HG03521 (cell line): ENCODE measurements around the gene CAPN5.
A peak's percentile ranks its signal among the peaks of the same experiment; 100 is the strongest.
"Not testable (repeated sequence)": the region's sequence is repeated elsewhere in the genome, so short reads cannot be mapped to it uniquely, and the experiment has no call there.

Experiments
- ATAC-seq: cut with Tn5 transposase; IDR thresholded peaks from one replicate; pipeline ENCODE4 v1.9.1; 2021; ENCODE audit warnings: mild to moderate bottlenecking, moderate library complexity; ENCODE audit not compliant: unreplicated experiment

Gene CAPN5

GRCh38 chr11:77066229-77067042 lies at the start of gene CAPN5:
Gene CAPN5, plus strand, starts transcription at chr11:77066971. Its CDS starts 17,916 bp downstream, at chr11:77084887.
- peak; percentile 92 for ATAC-seq

- ATAC-seq = not testable (repeated sequence)
These were observed 48.3 kb upstream of the CAPN5 start for GRCh38 chr11:77018396-77018924.

- ATAC-seq = no peak
These were observed 46.7 kb upstream of the CAPN5 start for GRCh38 chr11:77019976-77020595.

GRCh38 chr11:77020734-77021133 lies 46.0 kb upstream of the CAPN5 start:
- no peak for ATAC-seq

GRCh38 chr11:77024745-77025144 lies 42.0 kb upstream of the CAPN5 start:
- no peak for ATAC-seq

GRCh38 chr11:77026221-77026620 lies 40.5 kb upstream of the CAPN5 start:
- no peak for ATAC-seq

GRCh38 chr11:77026743-77027142 lies 40.0 kb upstream of the CAPN5 start:
- no peak for ATAC-seq

- no peak for ATAC-seq
These were observed 39.5 kb upstream of the CAPN5 start for GRCh38 chr11:77027275-77027674.

- no peak for ATAC-seq
These were observed 36.9 kb upstream of the CAPN5 start for GRCh38 chr11:77029829-77030228.

- no peak for ATAC-seq
These were observed 35.8 kb upstream of the CAPN5 start for GRCh38 chr11:77030834-77031414.

GRCh38 chr11:77031599-77031998 lies 35.2 kb upstream of the CAPN5 start:
- ATAC-seq = no peak

- ATAC-seq = no peak
These were observed 31.7 kb upstream of the CAPN5 start for GRCh38 chr11:77035039-77035438.

GRCh38 chr11:77035580-77035979 lies 31.2 kb upstream of the CAPN5 start:
- no peak for ATAC-seq

- no peak for ATAC-seq
These were observed 30.4 kb upstream of the CAPN5 start for GRCh38 chr11:77036398-77036797.

- ATAC-seq = no peak
These were observed 29.7 kb upstream of the CAPN5 start for GRCh38 chr11:77037057-77037456.

- no peak for ATAC-seq
These were observed 28.5 kb upstream of the CAPN5 start for GRCh38 chr11:77038029-77038824.

GRCh38 chr11:77038825-77039326 lies 27.9 kb upstream of the CAPN5 start:
- ATAC-seq = no peak

- no peak for ATAC-seq
These were observed 27.0 kb upstream of the CAPN5 start for GRCh38 chr11:77039491-77040400.

GRCh38 chr11:77040401-77040777 lies 26.4 kb upstream of the CAPN5 start:
- no peak for ATAC-seq

GRCh38 chr11:77040889-77041288 lies 25.9 kb upstream of the CAPN5 start:
- ATAC-seq = no peak
